Trophoblast cell (in vitro differentiated cells and primary cell): ENCODE results near the gene OLFM1.

ENCODE experiments used
- DNase-seq, 2 donors: peaks; one replicate each; pipeline ENCODE4 v3.0.0-alpha.2; 2016
- H2AFZ ChIP-seq: 2 replicates; pipeline ENCODE4 v1.6.1; 2013; ENCODE audit warnings: low read length, moderate library complexity, mild to moderate bottlenecking; ENCODE audit not compliant: insufficient read depth, poor library complexity
- H2AK5ac ChIP-seq: 2 replicates; pipeline ENCODE4 v1.6.1; 2013; ENCODE audit warnings: mild to moderate bottlenecking, low read length
- H2BK120ac ChIP-seq: 2 replicates; pipeline ENCODE4 v1.6.1; 2013; ENCODE audit warnings: low read length, mild to moderate bottlenecking, moderate library complexity; ENCODE audit not compliant: insufficient read depth, poor library complexity
- H2BK12ac ChIP-seq: 2 replicates; pipeline ENCODE4 v1.6.1; 2013; ENCODE audit warnings: mild to moderate bottlenecking, low read length, moderate library complexity
- H2BK5ac ChIP-seq: 2 replicates; pipeline ENCODE4 v1.6.1; 2013; ENCODE audit warnings: low read length, low read depth, moderate library complexity, mild to moderate bottlenecking; ENCODE audit not compliant: poor library complexity
- H3K14ac ChIP-seq: 2 replicates; pipeline ENCODE4 v1.6.1; 2013; ENCODE audit warnings: mild to moderate bottlenecking, low read length
- H3K18ac ChIP-seq: 2 replicates; pipeline ENCODE4 v1.6.1; 2013; ENCODE audit warnings: mild to moderate bottlenecking, low read length
- H3K23ac ChIP-seq: 2 replicates; pipeline ENCODE4 v1.6.1; 2013; ENCODE audit warnings: low read length
- H3K27ac ChIP-seq: 2 replicates; pipeline ENCODE4 v1.5.1; 2013; ENCODE audit warnings: low read depth, mild to moderate bottlenecking, inconsistent platforms, low read length, moderate library complexity
- H3K27me3 ChIP-seq: 2 replicates; pipeline ENCODE4 v1.6.1; 2013; ENCODE audit warnings: inconsistent platforms, mild to moderate bottlenecking, low read length, moderate library complexity; ENCODE audit not compliant: insufficient read depth
- H3K36me3 ChIP-seq, 2 experiments: 1 replicate in 1 of 2; 2 replicates in 1 of 2; pipeline ENCODE4 v1.6.1; 2013; ENCODE audit warnings: low read length in 2 of 2, mild to moderate bottlenecking in 2 of 2, moderate library complexity in 1 of 2; ENCODE audit not compliant: insufficient read depth in 2 of 2, control insufficient read depth in 1 of 2
- H3K4ac ChIP-seq: 2 replicates; pipeline ENCODE4 v1.6.1; 2013; ENCODE audit warnings: low read depth, mild to moderate bottlenecking, low read length, moderate library complexity
- H3K4me1 ChIP-seq, 2 experiments: 1 replicate in 1 of 2; 2 replicates in 1 of 2; pipeline ENCODE4 v1.6.1; 2013; ENCODE audit warnings: low read length in 2 of 2, mild to moderate bottlenecking in 2 of 2, moderate library complexity in 1 of 2; ENCODE audit not compliant: insufficient read depth in 2 of 2, control insufficient read depth in 1 of 2
- H3K4me2 ChIP-seq: 2 replicates; pipeline ENCODE4 v1.6.1; 2013; ENCODE audit warnings: inconsistent platforms, mild to moderate bottlenecking, low read length, moderate library complexity
- H3K4me3 ChIP-seq: 2 replicates; pipeline ENCODE4 v1.5.1; 2013; ENCODE audit warnings: mild to moderate bottlenecking, low read depth, low read length, inconsistent platforms
- H3K79me1 ChIP-seq: one replicate; pipeline ENCODE4 v1.6.1; 2013; ENCODE audit warnings: low read length
- H3K79me2 ChIP-seq: 2 replicates; pipeline ENCODE4 v1.6.1; 2013; ENCODE audit warnings: low read length, mild to moderate bottlenecking; ENCODE audit not compliant: control insufficient read depth, insufficient read depth, poor library complexity
- H3K9ac ChIP-seq: 2 replicates; pipeline ENCODE4 v1.6.1; 2013; ENCODE audit warnings: mild to moderate bottlenecking, low read length
- H3K9me3 ChIP-seq: 2 replicates; pipeline ENCODE4 v1.6.1; 2013; ENCODE audit warnings: low read depth, mild to moderate bottlenecking, control low read depth, inconsistent platforms, low read length; ENCODE audit not compliant: insufficient read depth
- H4K12ac ChIP-seq: 2 replicates; pipeline ENCODE4 v1.6.1; 2013; ENCODE audit warnings: low read depth, mild to moderate bottlenecking, low read length, moderate library complexity
- H4K8ac ChIP-seq: 2 replicates; pipeline ENCODE4 v1.6.1; 2013; ENCODE audit warnings: low read depth, mild to moderate bottlenecking, low read length, moderate library complexity
- H4K91ac ChIP-seq: one replicate; pipeline ENCODE4 v1.6.1; 2013; ENCODE audit warnings: low read depth, mild to moderate bottlenecking, low read length, moderate library complexity
- WGBS: extraction: QIAGEN DNeasy Blood & Tissue Kit; methylation state at CpG from one replicate; pipeline ENCODE4 v1.1.7; 2013; ENCODE audit warnings: missing lambda C conversion rate; ENCODE audit not compliant: insufficient read length, insufficient coverage; ENCODE audit errors: extremely low coverage; 5-methylcytosine and 5-hydroxymethylcytosine counted together

OLFM1 gene

DNA sequence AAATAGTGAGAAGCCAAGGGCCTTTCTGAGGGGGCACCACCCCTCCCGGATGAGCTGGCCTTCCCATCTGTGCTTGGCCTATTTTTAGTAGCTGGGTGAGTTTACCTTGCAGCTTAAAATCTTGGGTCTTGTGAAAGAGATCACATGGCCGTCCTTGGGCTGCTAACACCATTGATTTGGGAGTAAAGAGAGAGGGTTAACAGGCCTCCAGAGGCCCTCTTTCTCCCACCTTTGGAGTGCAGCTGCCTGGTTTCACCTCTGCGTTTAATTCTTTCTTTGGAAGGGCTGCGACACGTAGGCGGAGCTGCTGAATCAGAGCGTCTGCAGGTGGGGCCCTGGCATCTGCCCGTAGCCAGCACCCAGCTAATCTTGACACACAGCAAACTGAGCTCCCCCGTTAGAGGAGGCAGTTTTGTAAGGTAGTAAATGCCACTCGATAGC, 12.8 kb downstream of the OLFM1 start:
- Histone ChIP-seq H2AK5ac (no peak overlapping the region), H3K14ac (no peak overlapping the region), H4K12ac (no peak overlapping the region), H3K79me2 (no peaks in the 10 kb centered on the region), H2BK120ac (no peak overlapping the region), H3K27ac (no peak overlapping the region), H3K9me3 (no peaks in the 10 kb centered on the region), H4K91ac (no peak overlapping the region), H4K8ac (no peak overlapping the region), H3K79me1 (no peaks in the 10 kb centered on the region), H3K4me2 (no peak overlapping the region), H3K4me1 (no peaks in the 10 kb centered on the region), H3K18ac (no peak overlapping the region), H3K9ac (no peak overlapping the region), H2BK5ac (no peak overlapping the region), H3K36me3 (no peaks in the 10 kb centered on the region), H3K27me3 (no peaks in the 10 kb centered on the region), H3K23ac (no peak overlapping the region), H2AFZ (no peak overlapping the region), H3K4ac (no peak overlapping the region), H2BK12ac (no peak overlapping the region), H3K4me3 (no peak overlapping the region)
- no peak for DNase-seq
- no CpG with 5 or more reads among the region's 10 CpGs for WGBS

DNA sequence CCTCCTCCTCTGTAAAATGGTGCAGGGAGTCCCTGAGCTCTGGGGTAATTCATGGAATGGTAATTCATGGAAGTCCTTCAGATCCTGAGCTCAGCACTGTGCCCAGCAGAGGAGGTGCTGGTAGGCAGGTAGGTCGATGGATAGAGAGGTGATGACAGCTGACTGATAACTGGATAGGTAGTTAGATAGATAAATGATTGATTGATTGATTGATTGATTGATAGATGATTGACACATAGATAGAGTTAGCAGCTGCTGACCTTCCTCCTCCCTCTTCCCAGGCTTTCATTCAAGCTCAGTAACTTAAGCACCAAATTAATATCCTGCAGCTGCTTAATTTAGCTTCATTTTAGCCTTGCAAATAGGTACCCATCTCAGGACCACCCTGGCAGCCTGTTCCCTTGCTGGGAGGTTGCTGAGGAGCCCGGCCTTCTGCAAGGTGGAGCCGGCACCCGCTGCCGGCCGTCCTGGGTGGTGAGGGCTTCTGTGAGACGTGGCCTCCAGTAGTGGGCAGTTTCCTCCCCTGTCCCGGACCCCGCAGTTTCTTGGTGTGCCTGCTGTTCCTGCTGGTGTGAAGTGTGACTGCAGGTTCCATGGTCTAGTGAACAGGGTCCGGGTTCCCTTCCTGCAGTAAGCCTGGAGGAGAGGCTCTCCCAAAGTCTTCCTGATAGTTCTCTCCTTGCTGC, 13.4 kb downstream of the OLFM1 start:
- Histone ChIP-seq H3K4ac (no peak overlapping the region), H3K4me1 (no peaks in the 10 kb centered on the region), H3K36me3 (no peaks in the 10 kb centered on the region), H3K27ac (no peak overlapping the region), H3K14ac (no peak overlapping the region), H3K27me3 (no peaks in the 10 kb centered on the region), H3K4me3 (no peak overlapping the region), H4K8ac (no peak overlapping the region), H2BK5ac (no peak overlapping the region), H4K91ac (no peak overlapping the region), H3K79me2 (no peaks in the 10 kb centered on the region), H3K4me2 (no peak overlapping the region), H4K12ac (no peak overlapping the region), H2BK120ac (no peak overlapping the region), H3K79me1 (no peaks in the 10 kb centered on the region), H3K23ac (no peak overlapping the region), H2BK12ac (no peak overlapping the region), H2AFZ (no peak overlapping the region), H3K9me3 (no peaks in the 10 kb centered on the region), H3K18ac (no peak overlapping the region), H3K9ac (no peak overlapping the region), H2AK5ac (no peak overlapping the region)
- WGBS = no CpG with 5 or more reads among the region's 10 CpGs
- DNase-seq = no peak

DNA sequence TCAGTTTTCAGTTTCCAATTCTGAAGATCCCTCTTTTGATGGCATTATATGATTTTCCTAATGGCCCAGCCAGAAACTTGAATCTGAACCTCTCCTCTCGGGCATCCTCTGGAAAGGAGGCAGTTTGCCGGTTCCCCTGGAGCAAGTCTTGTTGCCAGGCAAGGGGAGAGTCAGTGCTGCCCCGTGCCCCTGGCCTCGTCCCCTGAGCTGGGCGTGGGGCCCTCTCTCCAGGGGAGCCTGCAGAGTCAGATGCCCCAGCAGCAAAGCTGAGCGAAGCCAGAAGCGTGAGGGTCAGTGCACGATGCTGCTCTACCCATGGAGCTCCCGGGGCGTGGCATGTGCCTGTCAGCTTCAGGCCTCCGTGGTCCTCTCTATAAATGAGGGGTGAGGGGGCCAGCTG, 14.0 kb downstream of the OLFM1 start:
- no peak overlapping the region for H2AFZ ChIP-seq
- H3K23ac ChIP-seq = no peak overlapping the region
- no peak overlapping the region for H2BK120ac ChIP-seq
- H3K4me3 ChIP-seq = no peak overlapping the region
- no peaks in the 10 kb centered on the region for H3K4me1 ChIP-seq
- H3K4ac ChIP-seq = no peak overlapping the region
- no peak overlapping the region for H3K4me2 ChIP-seq
- H3K9ac ChIP-seq = no peak overlapping the region
- no peak overlapping the region for H4K8ac ChIP-seq
- no CpG with 5 or more reads among the region's 11 CpGs for WGBS
- H3K9me3 ChIP-seq = no peaks in the 10 kb centered on the region
- H2AK5ac ChIP-seq = no peak overlapping the region
- no peak overlapping the region for H4K91ac ChIP-seq
- H3K18ac ChIP-seq = no peak overlapping the region
- H3K14ac ChIP-seq = no peak overlapping the region
- no peak overlapping the region for H3K27ac ChIP-seq
- H3K27me3 ChIP-seq = no peaks in the 10 kb centered on the region
- no peak for DNase-seq
- H3K36me3 ChIP-seq = no peaks in the 10 kb centered on the region
- H3K79me1 ChIP-seq = no peaks in the 10 kb centered on the region
- H2BK5ac ChIP-seq = no peak overlapping the region
- no peak overlapping the region for H2BK12ac ChIP-seq
- H3K79me2 ChIP-seq = no peaks in the 10 kb centered on the region
- H4K12ac ChIP-seq = no peak overlapping the region

DNA sequence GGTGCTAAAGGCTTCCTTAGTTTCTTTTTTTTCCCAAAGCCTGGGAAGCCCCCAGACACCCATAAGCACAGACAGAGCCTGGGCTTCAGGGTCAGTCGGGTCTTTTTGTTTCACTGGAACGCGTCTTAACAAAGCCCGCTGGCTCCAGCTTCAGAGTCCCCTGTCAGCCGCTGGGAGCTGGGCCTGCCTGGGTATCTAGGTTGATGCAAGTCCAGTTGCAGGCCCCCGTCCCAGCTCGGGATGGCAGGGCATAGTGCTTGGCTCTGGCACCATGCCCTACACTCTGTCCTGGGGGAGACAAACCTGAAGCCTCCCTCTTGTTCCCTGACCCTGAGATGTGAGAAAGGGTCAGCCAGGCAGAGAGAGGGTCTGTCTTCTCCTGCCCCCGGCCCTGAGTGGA, 14.5 kb downstream of the OLFM1 start:
- Histone ChIP-seq H3K4ac (no peak overlapping the region), H3K4me1 (no peaks in the 10 kb centered on the region), H3K79me2 (no peaks in the 10 kb centered on the region), H4K8ac (no peak overlapping the region), H3K9ac (no peak overlapping the region), H3K4me2 (no peak overlapping the region), H3K36me3 (no peaks in the 10 kb centered on the region), H2AFZ (no peak overlapping the region), H3K14ac (no peak overlapping the region), H3K18ac (no peak overlapping the region), H3K23ac (no peak overlapping the region), H3K4me3 (no peak overlapping the region), H3K27me3 (no peaks in the 10 kb centered on the region), H4K91ac (no peak overlapping the region), H3K9me3 (no peaks in the 10 kb centered on the region), H2BK120ac (no peak overlapping the region), H2BK12ac (no peak overlapping the region), H3K79me1 (no peaks in the 10 kb centered on the region), H3K27ac (no peak overlapping the region), H4K12ac (no peak overlapping the region), H2AK5ac (no peak overlapping the region), H2BK5ac (no peak overlapping the region)
- WGBS = no CpG with 5 or more reads among the region's 8 CpGs
- no peak for DNase-seq
